ENCODE results near the gene ACYP2.

DNA sequence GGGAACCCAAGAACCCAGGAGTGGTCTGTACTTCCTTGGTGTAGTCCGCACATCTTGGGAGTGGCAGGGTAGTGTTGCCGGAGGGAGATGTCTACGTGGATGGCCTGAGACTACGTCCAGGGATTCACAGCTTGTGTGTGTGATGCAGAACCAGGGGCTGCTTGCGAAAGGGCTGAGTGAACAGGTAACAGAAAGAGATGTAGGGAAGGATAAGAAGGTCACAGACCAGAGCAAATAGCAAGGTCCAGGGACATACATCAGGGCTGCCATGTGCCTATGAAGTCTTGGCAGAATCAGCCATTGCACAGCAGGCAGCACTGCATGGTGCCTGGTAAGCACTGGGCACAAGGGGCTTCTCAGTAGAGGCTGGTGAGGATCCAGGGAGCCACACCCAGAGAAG lies 71.9 kb downstream of the ACYP2 start:
- TF ChIP-seq EZH2 (IDR thresholded peaks at IDR 0.05), result no peak
- no peak for TF ChIP-seq POLR2AphosphoS5 (IDR thresholded peaks at IDR 0.05; ENCODE audit: borderline replicate concordance, low read depth, low read length)
- no peak for TF ChIP-seq FOXP2 (optimal IDR thresholded peaks at IDR 0.05; ENCODE audit: control extremely low read depth, extremely low read length, insufficient read depth)

All from SK-N-MC (cell line).